ENCODE data around the gene MAP2K2.
A peak's percentile ranks its signal among the peaks of the same experiment; 100 is the strongest.

Gene MAP2K2

DNA sequence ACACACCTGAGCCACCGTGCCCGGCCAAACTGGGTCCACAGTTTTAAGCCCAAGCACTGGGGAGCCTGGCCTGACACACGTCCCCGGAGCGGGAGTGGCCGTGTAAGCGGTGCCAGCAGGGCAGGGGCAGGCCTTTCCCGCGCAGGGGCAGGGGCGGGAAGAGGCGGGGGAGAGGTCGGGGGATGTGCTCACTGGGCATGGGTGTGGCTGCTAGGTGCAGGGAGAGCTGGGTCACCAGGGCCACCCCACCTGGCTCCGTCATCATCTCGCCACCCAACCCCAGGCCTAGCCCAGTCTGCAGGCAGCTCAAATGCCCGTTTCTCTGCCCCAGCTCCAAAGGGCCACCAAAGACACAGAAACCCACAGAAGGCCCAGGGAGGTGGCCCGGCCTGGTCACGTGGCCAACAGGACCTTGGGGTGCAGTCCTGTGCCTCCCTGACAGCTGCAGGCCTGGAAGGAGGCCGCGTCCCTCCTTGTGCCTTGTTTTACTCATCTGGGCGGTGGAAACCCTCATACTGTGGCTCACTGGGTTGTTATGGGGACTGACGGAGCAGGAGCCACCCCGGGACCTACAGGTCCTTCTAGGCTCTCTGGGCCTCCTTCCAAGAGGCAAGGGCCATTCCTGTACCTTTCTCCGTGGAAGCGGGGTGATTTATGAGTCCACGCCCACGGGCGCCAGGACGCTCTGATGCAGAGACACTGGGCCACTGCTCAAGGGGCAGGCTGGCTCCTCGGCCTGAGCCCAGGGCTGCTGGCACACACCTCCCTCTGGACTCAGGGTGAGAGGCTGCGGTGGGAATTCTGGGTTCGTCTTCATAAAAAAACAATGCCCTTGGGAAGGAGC, 27.7 kb downstream of the MAP2K2 start:
- H3K9me3 Mint-ChIP-seq = no peaks in the 10 kb centered on the region
- no peaks in the 10 kb centered on the region for H3K4me1 Mint-ChIP-seq
- peaks cover 3% of the 10 kb centered on the region for H3K36me3 Mint-ChIP-seq
- no peak overlapping the region for H3K4me3 Mint-ChIP-seq
- no peak overlapping the region for H3K27ac Mint-ChIP-seq
- no peaks in the 10 kb centered on the region for H3K27me3 Mint-ChIP-seq

DNA sequence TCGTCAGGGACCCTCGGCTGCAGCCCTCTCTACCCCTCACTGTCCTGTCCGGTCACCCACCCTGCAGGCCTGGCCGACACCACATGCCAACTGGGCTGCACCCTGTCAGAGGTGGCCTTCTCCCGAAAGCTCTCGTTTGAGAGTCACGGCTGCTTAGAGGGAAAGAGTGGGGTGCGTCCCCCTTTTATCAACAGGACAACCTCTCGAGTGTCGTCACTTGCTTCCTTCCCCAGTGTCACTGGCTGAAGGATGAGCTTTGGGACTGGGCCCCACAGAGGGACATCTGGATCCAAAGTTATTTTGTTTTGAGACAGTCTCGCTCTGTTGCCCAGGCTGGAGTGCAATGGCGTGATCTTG, 28.5 kb downstream of the MAP2K2 start:
- H3K4me3 Mint-ChIP-seq = no peak overlapping the region
- no peaks in the 10 kb centered on the region for H3K9me3 Mint-ChIP-seq
- no peaks in the 10 kb centered on the region for H3K4me1 Mint-ChIP-seq
- no peak overlapping the region for H3K27ac Mint-ChIP-seq
- H3K36me3 Mint-ChIP-seq = peaks cover 3% of the 10 kb centered on the region
- no peaks in the 10 kb centered on the region for H3K27me3 Mint-ChIP-seq

DNA sequence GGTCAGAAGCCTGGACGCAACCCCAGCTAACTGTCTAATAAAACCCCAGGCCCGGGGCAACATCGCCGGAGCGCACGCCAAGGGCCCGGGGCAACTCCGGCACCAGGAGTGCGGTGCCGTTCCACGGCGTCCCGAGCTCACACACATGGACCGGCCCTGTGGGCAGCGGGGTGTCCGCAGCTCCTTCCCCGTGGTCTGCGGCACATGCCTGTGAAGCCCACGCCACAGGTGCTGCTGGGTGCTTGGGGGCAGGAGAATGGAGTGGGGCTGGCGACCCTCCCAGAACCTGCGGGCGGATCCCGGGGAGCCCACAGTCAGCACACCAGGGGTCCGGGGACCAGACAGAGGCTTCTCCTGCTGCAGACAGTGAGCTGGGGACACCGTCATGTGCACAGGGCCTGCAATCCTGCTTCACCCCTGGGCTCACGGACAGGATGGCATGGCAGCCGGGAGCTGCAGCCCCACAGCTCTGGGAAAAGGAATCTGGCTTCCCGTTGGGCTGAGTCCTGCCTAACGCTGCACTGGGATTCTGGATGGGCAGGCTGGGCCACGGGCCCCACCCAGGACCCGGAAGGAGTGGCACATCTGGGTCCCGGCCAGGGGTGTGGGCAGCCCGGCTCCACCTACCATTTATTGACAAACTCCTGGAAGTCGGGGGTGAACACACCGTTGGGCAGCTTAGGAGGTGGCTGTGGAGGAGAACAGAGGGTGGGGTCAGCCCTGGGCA, 29.0 kb downstream of the MAP2K2 start:
- Mint-ChIP-seq H3K4me3 (no peak overlapping the region), H3K9me3 (no peaks in the 10 kb centered on the region), H3K36me3 (peaks cover 3% of the 10 kb centered on the region), H3K4me1 (peaks cover 2% of the 10 kb centered on the region), H3K27ac (no peak overlapping the region), H3K27me3 (no peaks in the 10 kb centered on the region)

DNA sequence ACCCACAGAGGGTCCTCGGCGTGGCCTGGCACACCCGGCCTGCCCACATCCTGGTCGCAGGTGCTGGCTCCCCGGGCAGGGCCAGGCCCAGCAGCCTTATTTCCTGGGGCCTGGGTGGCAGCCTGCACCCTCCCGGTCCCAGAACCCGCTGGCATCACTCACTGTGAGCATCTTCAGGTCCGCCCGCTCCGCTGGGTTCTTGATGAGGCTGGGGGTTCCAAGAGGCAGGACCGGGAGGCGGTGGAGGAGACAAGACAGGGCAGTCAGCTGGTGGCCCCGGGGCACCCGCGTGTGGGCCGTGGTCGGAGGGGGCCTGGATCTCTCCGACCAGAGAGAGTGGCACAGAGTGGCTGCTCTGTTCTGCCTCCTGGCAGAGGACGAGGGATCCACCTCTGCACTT, 29.6 kb downstream of the MAP2K2 start:
- Mint-ChIP-seq H3K9me3 (no peaks in the 10 kb centered on the region), H3K27ac (no peak overlapping the region), H3K4me3 (no peak overlapping the region), H3K27me3 (no peaks in the 10 kb centered on the region), H3K36me3 (peaks cover 3% of the 10 kb centered on the region), H3K4me1 (peaks cover 8% of the 10 kb centered on the region)

DNA sequence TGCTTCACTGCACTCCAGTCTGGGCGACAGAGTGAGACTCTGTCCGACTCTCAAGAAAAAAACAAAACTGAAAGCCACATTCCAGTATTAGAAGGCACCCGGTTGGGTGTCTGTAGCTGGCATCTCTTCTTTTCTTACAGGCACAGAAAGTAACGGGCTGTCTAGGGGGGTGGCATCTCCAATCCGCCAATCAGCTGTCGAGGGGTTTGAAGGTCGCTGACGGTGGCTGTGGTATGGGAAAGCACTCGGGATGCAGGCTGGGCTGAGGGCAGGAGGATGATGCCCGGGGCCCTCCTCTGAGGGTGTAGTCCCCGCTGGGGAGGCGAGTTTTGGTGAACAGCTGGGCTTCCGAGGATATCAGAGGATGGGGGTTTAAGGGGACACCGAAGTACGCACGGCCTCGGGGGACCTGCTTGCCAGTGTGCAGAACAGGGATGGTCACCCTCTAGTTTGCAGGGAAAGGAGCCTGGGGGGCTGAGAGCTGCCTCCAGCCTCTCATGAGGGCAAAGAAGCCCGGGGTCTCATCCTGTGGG, 30.2 kb downstream of the MAP2K2 start:
- Mint-ChIP-seq H3K4me1 (peaks cover 14% of the 10 kb centered on the region), H3K9me3 (no peaks in the 10 kb centered on the region), H3K27me3 (no peaks in the 10 kb centered on the region), H3K4me3 (no peak overlapping the region), H3K27ac (no peak overlapping the region), H3K36me3 (peaks cover 3% of the 10 kb centered on the region)

DNA sequence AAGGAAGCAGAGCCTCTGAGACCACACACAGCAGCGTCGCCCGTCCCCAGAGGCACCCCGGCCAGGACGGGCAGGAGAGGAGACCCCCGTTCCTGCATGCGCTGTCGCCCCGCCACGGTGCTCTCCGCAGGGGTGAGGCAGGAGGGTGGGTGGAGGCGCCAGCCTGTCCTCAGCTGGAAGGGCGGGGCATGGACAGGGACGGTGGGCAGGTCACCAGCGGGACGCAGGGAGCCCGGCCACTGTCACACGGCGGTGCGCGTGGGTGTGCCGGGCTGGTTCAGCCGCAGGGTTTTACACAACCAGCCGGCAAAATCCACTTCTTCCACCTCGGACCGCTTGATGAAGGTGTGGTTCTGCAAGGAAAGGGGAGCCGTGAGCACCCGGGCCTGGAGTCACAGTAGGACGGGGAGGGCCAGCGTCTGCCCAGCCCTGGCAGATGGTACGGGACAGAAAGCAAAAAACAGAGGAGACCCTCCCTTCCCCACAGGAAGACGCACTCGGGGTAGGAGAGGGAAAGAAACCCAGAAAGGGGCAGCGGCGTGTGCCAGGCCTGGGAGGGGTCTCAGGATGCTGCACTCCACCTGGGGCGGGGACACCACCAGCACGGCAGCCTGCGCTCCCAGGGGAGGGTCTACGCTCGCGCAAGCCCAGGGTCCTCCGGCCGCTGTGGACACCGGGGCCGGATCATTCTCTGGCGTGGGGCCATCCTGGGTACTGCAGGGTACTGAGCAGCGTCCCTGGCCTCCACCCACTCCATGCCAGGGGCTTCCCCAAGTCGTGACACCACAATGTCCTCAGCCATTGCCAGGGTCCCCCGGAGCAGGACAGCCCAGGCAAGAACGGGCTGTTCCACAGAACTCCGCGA, 33.3 kb downstream of the MAP2K2 start:
- H3K4me3 Mint-ChIP-seq = no peak overlapping the region
- peak overlapping the region; percentile 41 for H3K27ac Mint-ChIP-seq
- no peaks in the 10 kb centered on the region for H3K27me3 Mint-ChIP-seq

DNA sequence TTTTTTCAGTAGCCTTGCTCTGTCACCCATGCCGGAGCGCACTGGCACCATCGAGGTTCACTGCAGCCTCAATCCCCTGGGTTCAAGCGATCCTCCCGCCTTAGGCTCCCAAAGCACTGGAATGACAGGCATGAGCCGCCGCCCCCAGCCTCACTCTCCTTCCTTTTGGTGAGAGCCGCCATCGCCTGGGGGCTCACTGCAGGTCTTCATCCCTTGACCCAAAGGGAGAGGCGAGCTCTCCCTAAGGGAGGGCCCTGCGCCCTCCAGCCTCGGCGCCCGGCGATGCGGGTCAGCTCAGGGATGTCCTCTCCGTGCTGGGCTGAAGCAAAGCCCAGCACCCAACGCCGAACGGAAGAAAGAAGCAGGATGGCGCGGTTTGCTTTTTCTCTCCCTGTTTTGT, 34.0 kb downstream of the MAP2K2 start:
- Mint-ChIP-seq H3K27ac (peak overlapping the region; percentile 41), H3K4me1 (peaks cover 46% of the 10 kb centered on the region), H3K4me3 (no peak overlapping the region), H3K36me3 (no peaks in the 10 kb centered on the region), H3K9me3 (no peaks in the 10 kb centered on the region), H3K27me3 (no peaks in the 10 kb centered on the region)

More for the DNA sequence above, 33.3 kb downstream of the MAP2K2 start:
- H3K9me3 Mint-ChIP-seq = no peaks in the 10 kb centered on the region
- peaks cover 42% of the 10 kb centered on the region for H3K4me1 Mint-ChIP-seq
- H3K36me3 Mint-ChIP-seq = no peaks in the 10 kb centered on the region

DNA sequence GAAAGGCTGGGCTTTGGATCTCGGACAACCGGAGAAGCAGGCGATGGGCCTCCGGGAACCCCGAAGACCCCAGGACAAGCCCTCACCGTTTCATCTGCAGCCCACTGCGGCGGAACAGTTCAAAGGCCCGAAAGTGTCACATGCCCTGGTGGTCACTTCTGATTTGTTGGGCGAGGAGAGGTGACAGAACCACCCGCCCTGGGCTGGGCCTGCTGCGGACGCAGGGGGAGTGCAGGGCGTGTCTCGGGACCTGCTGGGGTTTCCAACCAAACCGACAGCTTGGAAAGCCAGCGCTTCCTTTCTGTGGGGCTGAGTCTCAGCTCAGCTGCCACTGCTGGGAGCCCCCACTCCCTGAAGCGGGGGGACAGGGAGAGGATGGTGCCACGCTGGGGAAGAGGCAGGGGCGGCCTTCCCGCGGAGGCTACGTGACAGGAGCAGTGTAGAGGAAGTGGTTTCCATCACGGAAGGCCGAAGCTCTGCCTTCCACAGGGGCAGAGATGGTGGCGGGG, 34.5 kb downstream of the MAP2K2 start:
- no peaks in the 10 kb centered on the region for H3K36me3 Mint-ChIP-seq
- H3K4me1 Mint-ChIP-seq = peaks cover 50% of the 10 kb centered on the region
- H3K9me3 Mint-ChIP-seq = no peaks in the 10 kb centered on the region
- peak overlapping the region; percentile 60 for H3K4me3 Mint-ChIP-seq
- H3K27ac Mint-ChIP-seq = peak overlapping the region; percentile 60
- H3K27me3 Mint-ChIP-seq = no peaks in the 10 kb centered on the region

DNA sequence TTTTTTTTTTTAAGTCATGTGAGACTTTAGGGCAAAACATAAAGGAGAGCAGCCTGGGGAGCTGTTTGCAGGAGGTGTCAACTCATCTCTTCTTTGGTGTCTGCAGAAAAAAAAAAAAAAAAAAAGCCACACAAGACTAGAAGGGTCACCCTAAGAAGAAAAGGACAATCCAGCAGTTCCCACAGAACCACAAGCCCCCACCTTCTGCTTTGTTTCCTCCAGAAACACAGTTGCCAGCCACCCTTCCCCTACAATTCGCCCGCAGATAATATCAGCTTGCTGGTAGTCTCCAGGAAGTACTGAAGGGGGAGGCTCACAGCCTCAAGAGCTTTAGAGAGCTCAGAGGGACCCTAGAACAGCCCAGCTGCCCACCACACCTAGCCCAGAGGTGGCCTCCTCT, 34.9 kb downstream of the MAP2K2 start:
- Mint-ChIP-seq H3K4me1 (peaks cover 54% of the 10 kb centered on the region), H3K9me3 (no peaks in the 10 kb centered on the region), H3K4me3 (peak overlapping the region; percentile 60), H3K27me3 (no peaks in the 10 kb centered on the region), H3K27ac (peak overlapping the region; percentile 60), H3K36me3 (no peaks in the 10 kb centered on the region)

DNA sequence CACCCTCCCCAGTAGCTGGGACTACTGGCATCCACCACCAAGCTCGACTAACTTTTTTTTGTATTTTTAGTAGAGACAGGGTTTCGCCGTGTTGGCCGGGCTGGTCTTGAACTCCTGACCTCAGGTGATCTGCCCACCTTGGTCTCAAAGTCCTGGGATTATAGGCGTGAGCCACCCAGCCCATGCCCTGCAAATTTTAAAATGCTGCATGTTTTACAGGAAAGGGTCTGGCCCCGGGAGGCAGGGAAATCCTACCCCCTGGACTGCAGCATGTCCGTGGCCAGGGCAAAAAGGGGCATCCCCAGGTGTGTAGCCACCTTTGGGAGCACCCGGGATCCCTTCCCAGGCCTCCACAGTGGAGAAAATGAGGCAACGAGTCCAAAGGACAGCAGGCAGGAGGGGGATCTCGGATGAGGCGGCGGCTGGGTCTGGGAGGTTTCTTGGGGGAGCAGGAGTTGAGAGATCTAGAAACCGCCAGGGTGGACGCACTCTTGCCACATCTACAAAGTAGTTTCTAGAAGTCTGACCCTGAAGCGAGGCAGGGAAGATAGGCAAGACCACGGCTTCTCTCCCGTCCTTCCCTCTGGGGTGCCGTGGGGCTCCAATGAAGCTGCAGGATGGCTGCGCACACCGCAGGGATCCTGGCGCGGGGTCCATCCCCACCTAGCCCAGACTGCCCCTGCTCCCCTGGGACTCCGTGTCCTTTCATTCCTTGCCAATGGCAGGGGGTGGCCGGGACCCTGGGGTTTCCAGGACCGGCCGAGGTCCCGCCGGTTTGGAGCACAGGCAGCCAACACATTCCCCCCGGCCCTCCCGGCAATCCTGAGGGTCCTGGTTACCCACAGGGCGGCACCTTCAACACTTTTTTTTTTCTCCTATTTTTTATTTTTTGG, 35.9 kb downstream of the MAP2K2 start:
- Mint-ChIP-seq H3K27ac (peak overlapping the region; percentile 70), H3K4me1 (peaks cover 61% of the 10 kb centered on the region), H3K4me3 (peak overlapping the region; percentile 60), H3K27me3 (no peaks in the 10 kb centered on the region), H3K9me3 (no peaks in the 10 kb centered on the region), H3K36me3 (no peaks in the 10 kb centered on the region)

DNA sequence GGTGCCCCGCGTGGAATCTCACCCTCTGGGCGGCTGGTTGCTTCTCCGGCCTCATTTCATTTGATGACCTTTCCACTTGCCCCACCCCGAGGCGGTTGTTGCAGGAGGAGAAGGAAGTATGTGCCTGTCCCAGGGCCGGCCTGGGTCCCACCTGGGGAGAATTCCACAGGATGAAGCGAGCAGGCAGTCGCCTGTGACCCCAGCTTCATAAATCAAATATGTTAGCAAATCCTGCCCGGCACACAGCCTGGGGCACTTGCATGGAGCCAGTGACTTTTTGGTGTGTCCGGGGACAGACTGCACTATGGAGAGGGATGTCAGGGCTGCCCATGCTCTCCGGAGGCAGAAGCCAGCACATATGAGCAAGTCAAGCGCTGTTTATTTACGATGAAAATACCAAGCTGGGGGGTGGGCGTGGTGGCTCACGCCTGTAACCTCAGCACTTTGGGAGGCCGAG, 37.5 kb downstream of the MAP2K2 start:
- H3K27ac Mint-ChIP-seq = peak overlapping the region; percentile 68
- no peak overlapping the region for H3K4me3 Mint-ChIP-seq
- no peaks in the 10 kb centered on the region for H3K9me3 Mint-ChIP-seq
- no peaks in the 10 kb centered on the region for H3K27me3 Mint-ChIP-seq
- no peaks in the 10 kb centered on the region for H3K36me3 Mint-ChIP-seq
- peaks cover 64% of the 10 kb centered on the region for H3K4me1 Mint-ChIP-seq

DNA sequence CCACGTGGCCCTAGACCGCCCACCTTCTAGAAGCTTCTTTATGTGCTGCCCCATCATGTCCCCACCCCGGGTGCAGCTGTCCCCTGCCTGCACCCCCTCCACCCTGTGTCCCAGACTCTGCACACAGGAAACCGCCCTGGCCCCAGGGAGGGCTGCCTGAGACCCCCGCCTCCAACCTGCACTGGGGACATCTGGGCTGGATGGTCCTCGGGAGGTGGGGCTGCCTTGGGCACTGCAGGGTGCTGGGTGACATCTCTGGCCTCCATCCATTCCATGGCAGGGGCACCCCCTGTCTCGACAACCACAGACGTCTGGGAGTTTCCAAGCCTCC, 39.4 kb downstream of the MAP2K2 start:
- no peaks in the 10 kb centered on the region for H3K9me3 Mint-ChIP-seq
- H3K4me3 Mint-ChIP-seq = peak overlapping the region; percentile 61
- H3K36me3 Mint-ChIP-seq = no peaks in the 10 kb centered on the region
- peaks cover 58% of the 10 kb centered on the region for H3K4me1 Mint-ChIP-seq
- H3K27ac Mint-ChIP-seq = peak overlapping the region; percentile 62
- no peaks in the 10 kb centered on the region for H3K27me3 Mint-ChIP-seq

DNA sequence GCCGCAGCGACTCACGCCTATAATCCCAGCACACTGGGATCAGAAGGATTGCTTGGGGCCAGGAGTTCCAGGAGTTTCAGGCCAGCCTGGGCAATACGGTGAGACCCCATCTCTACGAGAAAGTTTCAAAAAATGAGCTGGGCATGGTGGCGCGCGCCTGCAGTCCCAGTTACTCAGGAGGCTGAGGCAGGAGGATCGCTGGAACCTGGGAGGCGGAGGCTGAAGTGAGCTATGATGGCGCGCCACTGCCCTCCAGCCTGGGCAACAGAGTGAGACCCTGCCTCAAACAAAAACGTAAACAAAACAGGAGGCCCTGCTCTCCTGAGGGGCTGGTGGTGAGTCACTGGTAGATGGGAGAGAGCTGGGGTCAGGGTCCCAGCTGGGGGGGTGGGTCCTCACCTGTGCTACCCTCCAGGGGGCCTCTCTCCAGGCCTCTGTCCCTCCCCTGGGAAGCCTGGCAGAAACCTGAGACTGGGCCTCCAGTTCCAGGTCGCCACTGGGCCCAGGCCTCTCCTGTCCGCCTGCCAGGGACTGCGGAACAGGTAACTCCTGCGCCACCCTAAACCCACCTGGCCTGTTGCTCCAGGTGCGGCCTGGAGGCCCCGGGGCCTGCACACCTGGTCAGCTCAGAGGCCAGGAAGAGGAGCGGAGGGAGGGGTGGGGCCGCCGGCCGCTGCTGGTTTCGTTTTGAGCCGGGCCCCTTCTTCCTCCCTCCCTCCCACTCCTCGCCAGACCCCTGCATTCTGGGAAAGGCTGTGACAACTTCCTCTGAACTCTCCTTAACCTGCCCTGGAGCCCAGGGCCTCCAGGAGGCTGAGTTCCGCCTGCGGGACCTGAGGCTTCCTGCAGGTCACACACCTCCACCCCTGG, 40.0 kb downstream of the MAP2K2 start:
- Mint-ChIP-seq H3K27me3 (no peaks in the 10 kb centered on the region), H3K4me1 (peaks cover 56% of the 10 kb centered on the region), H3K36me3 (no peaks in the 10 kb centered on the region), H3K27ac (peak overlapping the region; percentile 62), H3K9me3 (no peaks in the 10 kb centered on the region), H3K4me3 (peak overlapping the region; percentile 61)

DNA sequence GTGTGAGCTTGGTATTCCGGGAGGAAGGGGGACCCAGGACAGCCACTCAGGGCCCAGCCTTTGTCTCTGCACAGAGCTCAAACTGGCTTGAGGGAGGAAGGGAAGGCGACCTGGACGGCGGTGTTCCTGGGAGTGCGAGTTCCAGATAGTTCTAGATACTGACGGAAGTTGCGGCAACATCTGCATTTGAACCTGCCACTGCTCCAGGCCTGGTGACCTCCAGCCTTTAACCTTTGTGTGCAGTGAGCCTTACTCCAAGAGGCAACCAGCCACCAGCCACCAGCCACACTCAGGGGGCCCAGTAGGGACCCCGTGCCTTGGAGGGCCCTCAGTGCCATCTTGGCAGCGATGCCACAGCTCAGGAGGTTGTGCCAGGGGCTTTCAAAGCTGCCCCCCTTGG, 41.8 kb downstream of the MAP2K2 start:
- H3K9me3 Mint-ChIP-seq = no peaks in the 10 kb centered on the region
- H3K4me1 Mint-ChIP-seq = peaks cover 54% of the 10 kb centered on the region
- H3K36me3 Mint-ChIP-seq = no peaks in the 10 kb centered on the region
- H3K27ac Mint-ChIP-seq = no peak overlapping the region
- H3K27me3 Mint-ChIP-seq = no peaks in the 10 kb centered on the region
- no peak overlapping the region for H3K4me3 Mint-ChIP-seq
